ENCODE data around the gene CKAP2L.

CKAP2L gene

GRCh38 chr2:112788653-112789052, 24.2 kb upstream of the CKAP2L start:
- in situ Hi-C loops (cut with HindIII; ENCODE audit: low pct_unique_long_range_greater_than_20kb, low sequenced_read_pairs) = no loop called here
- no peak for DNase-seq (ENCODE audit: low read depth in 1 of 2, low spot score in 1 of 2)
- no peak for TF ChIP-seq JUND (IDR thresholded peaks at IDR 0.05; ENCODE audit: low read depth)

- in situ Hi-C loops (cut with HindIII; ENCODE audit: low pct_unique_long_range_greater_than_20kb, low sequenced_read_pairs) = no loop called here
- no peak for TF ChIP-seq JUND (IDR thresholded peaks at IDR 0.05; ENCODE audit: low read depth)
- no peak for DNase-seq (ENCODE audit: low read depth in 1 of 2, low spot score in 1 of 2)
Measured at GRCh38 chr2:112787729-112788393, 23.5 kb upstream of the CKAP2L start.

GRCh38 chr2:112787294-112787693, 22.9 kb upstream of the CKAP2L start:
- in situ Hi-C loops (cut with HindIII; ENCODE audit: low pct_unique_long_range_greater_than_20kb, low sequenced_read_pairs) = no loop called here
- no peak for TF ChIP-seq JUND (IDR thresholded peaks at IDR 0.05; ENCODE audit: low read depth)
- DNase-seq (ENCODE audit: low read depth in 1 of 2, low spot score in 1 of 2) = no peak

- no peak for DNase-seq (ENCODE audit: low read depth in 1 of 2, low spot score in 1 of 2)
- TF ChIP-seq JUND (IDR thresholded peaks at IDR 0.05; ENCODE audit: low read depth) = no peak
- in situ Hi-C loops (cut with HindIII; ENCODE audit: low pct_unique_long_range_greater_than_20kb, low sequenced_read_pairs) = no loop called here
Measured at GRCh38 chr2:112784199-112785189, 20.1 kb upstream of the CKAP2L start, which contains the start of gene IL1A. Gene IL1A, minus strand, starts transcription at chr2:112784493. Its CDS starts 723 bp downstream, at chr2:112783770.

GRCh38 chr2:112783187-112783714, 18.8 kb upstream of the CKAP2L start:
- no peak for TF ChIP-seq JUND (IDR thresholded peaks at IDR 0.05; ENCODE audit: low read depth)
- in situ Hi-C loops (cut with HindIII; ENCODE audit: low pct_unique_long_range_greater_than_20kb, low sequenced_read_pairs) = no loop called here

GRCh38 chr2:112782234-112782799, 17.9 kb upstream of the CKAP2L start:
- in situ Hi-C loops (cut with HindIII; ENCODE audit: low pct_unique_long_range_greater_than_20kb, low sequenced_read_pairs) = no loop called here
- TF ChIP-seq JUND (IDR thresholded peaks at IDR 0.05; ENCODE audit: low read depth) = no peak
- no peak for DNase-seq (ENCODE audit: low read depth in 1 of 2, low spot score in 1 of 2)

More at GRCh38 chr2:112783187-112783714, 18.8 kb upstream of the CKAP2L start:
- no peak for DNase-seq (ENCODE audit: low read depth in 1 of 2, low spot score in 1 of 2)

- DNase-seq (ENCODE audit: low read depth in 1 of 2, low spot score in 1 of 2) = no peak
- no peak for TF ChIP-seq JUND (IDR thresholded peaks at IDR 0.05; ENCODE audit: low read depth)
- in situ Hi-C loops (cut with HindIII; ENCODE audit: low pct_unique_long_range_greater_than_20kb, low sequenced_read_pairs) = no loop called here
Measured at GRCh38 chr2:112779598-112779997, 15.2 kb upstream of the CKAP2L start.

- TF ChIP-seq JUND (IDR thresholded peaks at IDR 0.05; ENCODE audit: low read depth) = no peak
- in situ Hi-C loops (cut with HindIII; ENCODE audit: low pct_unique_long_range_greater_than_20kb, low sequenced_read_pairs) = no loop called here
- DNase-seq (ENCODE audit: low read depth in 1 of 2, low spot score in 1 of 2) = no peak
Measured at GRCh38 chr2:112777036-112777435, 12.6 kb upstream of the CKAP2L start.

GRCh38 chr2:112776113-112776512, 11.7 kb upstream of the CKAP2L start:
- TF ChIP-seq JUND (IDR thresholded peaks at IDR 0.05; ENCODE audit: low read depth) = no peak
- in situ Hi-C loops (cut with HindIII; ENCODE audit: low pct_unique_long_range_greater_than_20kb, low sequenced_read_pairs) = no loop called here
- DNase-seq (ENCODE audit: low read depth in 1 of 2, low spot score in 1 of 2) = no peak

GRCh38 chr2:112774536-112775285, 10.3 kb upstream of the CKAP2L start:
- no peak for DNase-seq (ENCODE audit: low read depth in 1 of 2, low spot score in 1 of 2)
- TF ChIP-seq JUND (IDR thresholded peaks at IDR 0.05; ENCODE audit: low read depth) = no peak
- in situ Hi-C loops (cut with HindIII; ENCODE audit: low pct_unique_long_range_greater_than_20kb, low sequenced_read_pairs) = no loop called here

- in situ Hi-C loops (cut with HindIII; ENCODE audit: low pct_unique_long_range_greater_than_20kb, low sequenced_read_pairs) = no loop called here
- no peak for TF ChIP-seq JUND (IDR thresholded peaks at IDR 0.05; ENCODE audit: low read depth)
- no peak for DNase-seq (ENCODE audit: low read depth in 1 of 2, low spot score in 1 of 2)
Measured at GRCh38 chr2:112773556-112773955, 9.1 kb upstream of the CKAP2L start.

- TF ChIP-seq JUND (IDR thresholded peaks at IDR 0.05; ENCODE audit: low read depth) = no peak
- in situ Hi-C loops (cut with HindIII; ENCODE audit: low pct_unique_long_range_greater_than_20kb, low sequenced_read_pairs) = no loop called here
- DNase-seq (ENCODE audit: low read depth in 1 of 2, low spot score in 1 of 2) = no peak
Measured at GRCh38 chr2:112772911-112773475, 8.6 kb upstream of the CKAP2L start.

Measured in T47D (cell line).